Activated T-cell treated with anti-CD3 and anti-CD28 coated beads, Interleukin-2, amount 50 U/mL, for 48 hours (primary cell): Measurements from ENCODE around the gene SFXN3.

ENCODE experiments used
- DNase-seq, 2 experiments: peaks; one replicate each; pipeline ENCODE4 v3.0.0-alpha.2; 2020

Gene SFXN3

DNA sequence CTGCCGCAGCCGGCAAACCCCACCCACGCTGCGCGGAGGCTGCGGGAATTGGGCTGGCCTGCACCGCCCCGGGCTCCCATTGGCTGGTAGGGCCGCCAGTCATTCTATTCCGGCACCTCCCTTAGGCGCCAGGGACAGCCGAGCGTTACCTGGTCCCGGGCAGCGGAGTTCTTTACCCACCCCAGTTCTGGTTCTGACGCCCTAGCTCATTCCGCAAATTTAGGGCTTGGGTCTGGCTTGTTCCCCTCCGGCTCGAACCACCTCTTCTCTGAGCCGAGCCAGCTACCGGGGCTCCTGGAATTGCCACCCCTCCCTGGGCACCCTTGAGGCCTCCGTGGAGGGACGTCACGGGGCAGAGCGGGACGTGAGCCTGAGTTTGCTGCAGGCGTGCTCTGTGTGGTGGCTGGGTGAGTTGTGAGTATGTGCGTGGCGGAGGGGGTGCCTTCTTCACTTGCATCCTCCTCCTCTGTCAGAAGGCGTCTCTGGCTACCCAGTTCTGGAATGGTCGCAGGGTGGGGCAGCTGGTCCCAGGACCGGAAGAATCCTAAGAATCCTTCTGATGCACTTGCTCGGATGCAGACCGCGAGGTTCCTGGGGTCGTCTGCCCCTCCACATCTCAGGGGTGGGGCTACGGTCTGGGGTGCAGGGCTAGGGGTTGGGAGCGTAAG, at the start of gene SFXN3, which contains the start of gene PDZD7:
Gene SFXN3 (plus strand): TSS at position 107 of the 668 bp plus-strand sequence. CDS start 3,461 bp downstream, outside the sequence.
Gene PDZD7 (minus strand): TSS at position 2 of the 668 bp plus-strand sequence. CDS start 910 bp downstream, outside the sequence.
- DNase-seq, result peak; percentile 97 to 98

- DNase-seq, result peak in 1 of 2 experiments; percentile 10
These were observed 47.9 kb upstream of the SFXN3 start for GRCh38 chr10:100982916-100983830.

- no peak for DNase-seq
These were observed 47.0 kb upstream of the SFXN3 start for GRCh38 chr10:100983868-100984671.

DNA sequence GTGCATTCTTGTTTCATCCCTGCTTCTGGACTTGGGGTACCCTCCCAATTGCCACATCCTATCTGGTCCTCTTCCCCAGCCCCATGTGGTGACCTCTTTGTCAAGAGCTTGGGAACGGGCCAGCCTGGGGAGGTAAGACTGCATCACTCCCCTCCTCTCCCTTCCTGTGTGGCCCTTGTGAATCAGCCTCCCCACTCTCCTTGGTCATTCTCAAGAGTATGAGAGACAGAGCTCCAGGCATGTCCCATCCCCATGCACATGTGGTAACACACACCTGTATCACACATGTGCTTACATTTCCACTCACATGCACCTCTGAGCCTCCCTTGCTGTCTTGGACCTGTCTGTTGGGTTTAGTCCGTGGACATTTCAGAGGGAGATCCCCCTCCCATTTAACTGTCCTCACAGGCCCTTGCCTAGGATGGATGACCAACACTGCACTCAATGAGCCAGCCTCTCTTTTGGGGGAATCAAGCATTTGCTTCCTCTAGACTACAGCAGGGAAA, 46.3 kb upstream of the SFXN3 start:
- DNase-seq, result no peak

DNA sequence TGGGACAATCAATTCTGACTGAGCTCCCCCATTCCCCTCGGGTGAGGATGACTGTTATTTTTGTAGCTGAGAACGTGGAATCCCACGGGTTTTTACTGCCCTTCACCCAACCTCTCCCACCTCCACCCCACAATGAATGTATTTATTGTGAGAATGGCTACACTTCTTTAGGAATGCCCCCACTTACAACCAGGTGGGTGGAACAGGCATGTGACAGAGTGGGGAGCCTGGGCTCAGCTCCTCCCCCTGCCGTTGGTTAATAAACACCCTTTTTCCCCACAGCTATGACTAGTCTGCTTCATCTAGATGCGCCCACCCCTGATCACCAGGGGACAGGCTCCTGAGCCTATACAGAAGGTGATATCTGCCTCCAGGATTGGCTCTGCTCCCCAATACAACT, 45.7 kb upstream of the SFXN3 start:
- no peak for DNase-seq

DNA sequence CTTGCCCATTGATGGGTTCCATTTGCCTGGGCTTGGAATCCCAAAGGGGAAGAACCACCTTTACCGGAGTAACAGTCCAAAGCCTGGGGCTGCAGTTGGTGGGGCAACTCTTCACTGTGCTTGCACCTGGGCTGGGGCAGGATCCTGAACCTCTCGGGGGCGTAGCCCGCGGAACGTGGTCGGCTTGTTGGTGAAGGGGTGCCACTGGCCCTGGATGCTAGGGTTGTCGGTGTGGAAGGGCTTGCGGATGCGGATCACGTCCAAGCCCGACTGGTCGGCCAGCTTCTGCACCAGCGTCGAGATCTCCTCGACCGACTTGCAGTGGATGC, 44.4 kb upstream of the SFXN3 start:
- no peak for DNase-seq

DNA sequence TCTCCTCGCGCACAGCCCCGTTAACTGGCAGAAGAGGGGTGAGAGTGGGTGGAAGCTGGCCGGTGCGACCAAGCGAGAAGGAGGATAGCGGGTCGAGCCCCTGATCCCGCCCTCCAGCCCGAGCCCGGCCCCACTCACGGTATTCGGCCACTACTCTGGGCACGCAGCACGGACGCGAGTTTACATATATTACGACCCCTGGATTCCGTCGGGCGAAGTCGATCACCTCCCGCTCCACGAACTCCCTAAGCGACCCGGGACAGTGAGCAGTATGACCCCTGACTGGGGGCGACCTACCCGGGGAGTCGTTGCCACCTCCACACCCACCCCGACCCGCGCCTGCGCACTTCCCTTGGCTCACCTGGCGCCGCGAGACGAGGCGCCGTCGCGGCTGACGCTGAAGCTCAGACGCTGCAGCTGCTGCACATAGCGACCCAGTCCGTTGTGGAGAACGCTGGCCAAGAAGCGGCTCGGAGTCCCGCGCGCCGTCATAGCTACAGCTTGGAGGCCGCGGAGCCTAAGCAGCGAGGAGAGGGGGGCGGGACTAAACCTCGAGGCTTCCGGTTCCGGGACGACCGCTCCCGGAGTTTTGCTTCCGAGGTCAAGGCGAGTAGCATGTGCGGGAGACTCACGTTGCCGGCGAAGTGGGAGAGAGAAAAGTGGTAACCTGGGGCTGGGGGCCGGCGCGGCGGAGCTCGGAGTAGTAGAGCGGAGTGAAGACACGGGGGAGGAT, 43.9 kb upstream of the SFXN3 start, which contains the start of the genes MRPL43 and TWNK:
Gene MRPL43 (minus strand): TSS at position 546 of the 733 bp plus-strand sequence. CDS start 54 bp downstream, at position 492.
Gene TWNK (plus strand): TSS at position 592 of the 733 bp plus-strand sequence. CDS start 668 bp downstream, outside the sequence.
- peak; percentile 87 to 90 for DNase-seq

DNA sequence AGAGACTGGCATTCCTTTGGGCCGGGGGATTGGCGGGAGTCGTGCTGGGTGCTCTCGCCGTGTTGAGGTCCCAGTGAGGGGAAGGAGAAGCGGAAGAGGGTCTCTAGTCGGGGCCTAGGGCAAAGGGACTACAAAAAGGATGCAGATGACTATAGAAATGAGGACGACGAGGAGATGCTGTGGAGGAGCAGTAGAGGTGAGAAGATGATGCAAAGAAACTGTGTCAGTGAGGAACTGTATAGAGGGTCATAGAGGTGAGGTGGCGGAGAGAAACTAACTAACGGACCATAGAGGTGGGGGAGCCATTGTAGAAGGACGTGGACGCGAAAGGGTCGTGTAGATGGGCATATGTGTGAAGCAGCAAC, 43.4 kb upstream of the SFXN3 start:
- DNase-seq, result no peak

- DNase-seq, result no peak
These were observed 42.9 kb upstream of the SFXN3 start for GRCh38 chr10:100988166-100988565.

DNA sequence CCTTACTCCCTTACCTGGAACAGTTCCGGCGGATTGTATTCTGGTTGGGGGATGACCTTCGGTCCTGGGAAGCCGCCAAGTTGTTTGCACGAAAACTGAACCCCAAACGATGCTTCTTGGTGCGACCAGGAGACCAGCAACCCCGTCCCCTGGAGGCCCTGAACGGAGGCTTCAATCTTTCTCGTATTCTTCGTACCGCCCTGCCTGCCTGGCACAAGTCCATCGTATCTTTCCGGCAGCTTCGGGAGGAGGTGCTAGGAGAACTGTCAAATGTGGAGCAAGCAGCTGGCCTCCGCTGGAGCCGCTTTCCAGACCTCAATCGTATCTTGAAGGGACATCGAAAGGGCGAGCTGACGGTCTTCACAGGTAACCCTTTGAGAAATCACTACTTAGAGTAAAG, 41.9 kb upstream of the SFXN3 start:
- DNase-seq, result no peak

DNA sequence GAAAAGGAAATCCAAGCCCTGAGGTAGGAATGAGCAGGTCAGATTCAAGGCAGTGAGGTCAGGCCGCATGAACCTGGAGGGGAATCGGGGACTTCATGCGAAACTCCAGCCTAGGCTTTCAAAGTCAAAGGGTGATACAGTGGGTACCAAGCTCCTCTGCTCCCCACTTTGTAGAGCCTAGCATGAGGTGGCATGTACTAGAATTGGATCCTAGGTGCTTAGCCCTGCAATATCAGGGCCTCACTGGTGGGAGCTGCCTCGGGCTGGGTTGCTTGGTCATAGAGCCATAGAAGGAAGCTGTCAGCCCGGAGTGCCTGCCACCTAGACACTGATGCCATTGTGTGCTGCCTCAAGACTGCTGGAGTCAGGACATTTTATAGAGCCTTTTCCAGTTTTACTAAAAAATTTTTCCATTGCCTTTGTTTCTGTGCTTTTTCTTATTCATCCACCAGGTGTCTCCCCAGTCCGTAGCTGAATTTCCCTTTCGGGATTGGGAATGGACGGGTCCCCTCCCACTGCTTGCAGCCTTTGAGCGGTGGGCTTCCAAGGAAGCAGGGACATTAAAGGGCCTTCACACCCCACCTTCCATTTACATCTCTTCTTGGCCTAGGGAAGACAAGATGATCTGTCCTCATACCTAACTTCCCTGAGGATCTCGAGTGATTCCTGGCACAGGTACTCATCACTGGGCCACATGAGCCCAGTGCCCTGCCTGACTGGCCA, 36.9 kb upstream of the SFXN3 start:
- DNase-seq, result no peak

- DNase-seq, result no peak
These were observed 35.9 kb upstream of the SFXN3 start for GRCh38 chr10:100995181-100995580.

DNA sequence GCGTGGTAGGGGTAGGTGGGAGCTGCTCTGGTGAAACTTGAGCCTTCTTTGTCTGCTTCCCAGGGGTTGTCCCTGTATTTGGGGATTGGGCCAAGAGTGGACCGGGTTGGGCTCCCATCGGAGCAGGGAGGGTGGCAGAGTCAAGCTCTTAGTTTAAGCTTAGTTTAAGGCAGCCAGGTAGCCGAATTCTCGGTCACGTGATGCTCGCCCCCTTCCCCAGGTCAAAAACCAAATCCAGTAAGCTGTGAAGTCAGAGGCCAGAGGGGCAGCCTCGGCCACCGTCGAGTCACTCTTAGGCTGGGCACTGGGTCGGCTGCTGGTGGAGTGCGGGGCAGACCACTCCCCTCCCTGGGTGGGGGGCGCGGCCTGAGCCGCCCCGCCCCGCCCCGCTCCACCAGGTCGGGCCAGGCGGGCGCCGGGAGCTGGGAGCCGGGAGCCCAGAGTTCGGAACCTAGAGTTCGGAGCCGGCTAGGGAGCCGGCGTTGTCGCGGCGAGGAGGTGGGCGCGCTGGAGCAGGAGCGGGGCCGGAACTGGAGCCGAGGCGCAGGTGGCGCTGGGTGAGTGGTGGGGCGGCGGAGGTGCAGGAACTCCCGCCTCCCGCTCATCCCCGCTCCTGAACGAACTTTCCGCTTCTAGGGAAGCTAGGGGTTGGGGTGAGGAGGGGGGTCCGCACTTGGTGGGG, 34.2 kb upstream of the SFXN3 start:
- peak; percentile 41 to 73 for DNase-seq

GRCh38 chr10:100997360-100998182, 33.5 kb upstream of the SFXN3 start:
- peak; percentile 87 to 89 for DNase-seq

GRCh38 chr10:100998183-100998990, 32.6 kb upstream of the SFXN3 start:
- DNase-seq, result peak; percentile 77 to 80

DNA sequence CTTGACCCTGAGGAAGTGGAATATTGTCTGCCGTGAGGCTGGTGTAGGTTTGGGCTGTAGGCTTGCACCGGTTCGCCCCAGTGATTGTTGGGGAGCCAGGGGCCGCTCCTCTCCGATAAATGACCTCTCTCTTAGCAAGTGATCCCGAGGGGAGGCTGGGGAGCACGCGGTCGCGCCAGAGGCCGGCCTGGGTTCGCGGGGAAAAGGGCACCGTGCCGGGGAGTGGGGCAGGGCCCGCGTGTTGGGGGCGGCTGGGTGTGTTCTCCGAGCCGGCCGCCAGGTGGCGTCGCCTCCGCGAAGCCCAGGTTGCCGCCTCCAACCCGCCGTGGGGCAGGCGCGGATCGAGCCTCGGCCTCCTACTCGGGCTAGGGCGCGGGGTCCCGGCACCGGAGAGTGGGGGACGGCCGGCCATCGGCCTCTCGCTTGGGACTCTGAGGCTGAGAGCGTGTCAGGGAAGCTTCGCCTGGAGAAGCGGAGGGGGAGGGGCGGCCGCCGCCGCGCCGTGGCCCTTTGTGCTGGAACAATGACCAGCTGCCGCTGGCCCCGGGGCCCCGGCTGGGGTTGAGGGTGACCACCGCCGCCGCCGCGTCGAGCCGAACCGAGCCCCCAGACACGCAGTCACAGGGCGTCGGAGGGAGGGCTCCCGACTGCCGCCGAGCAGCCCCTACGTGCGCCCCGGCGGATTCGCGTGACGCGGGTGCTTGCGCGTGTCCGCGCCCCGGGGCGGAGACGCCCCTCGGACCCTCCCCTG, 31.9 kb upstream of the SFXN3 start:
- DNase-seq, result peak; percentile 84 to 88

- no peak for DNase-seq
These were observed 31.3 kb upstream of the SFXN3 start, which contains the start of gene LZTS2 for GRCh38 chr10:100999742-101000126. TSS of gene LZTS2 (plus strand) at chr10:100999808. CDS start at chr10:101002539, 2,731 bp downstream.
